Measurements from ENCODE around the gene DUSP14.
"Not testable (repeated sequence)": the region's sequence is repeated elsewhere in the genome, so short reads cannot be mapped to it uniquely, and the experiment has no call there.

DUSP14 gene

GRCh38 chr17:37489197-37490001 is at the start of gene DUSP14:
Gene DUSP14, plus strand, starts transcription at chr17:37489891. Its CDS starts 22,382 bp downstream, at chr17:37512273.
- DNase-seq: peak; percentile 57 to 77

- no peak for DNase-seq
Measured at GRCh38 chr17:37440424-37440823, 49.3 kb upstream of the DUSP14 start.

- not testable (repeated sequence) for DNase-seq
Measured at GRCh38 chr17:37441369-37442014, 48.2 kb upstream of the DUSP14 start.

- DNase-seq: peak in 1 of 2 experiments; percentile 2
Measured at GRCh38 chr17:37446027-37446426, 43.7 kb upstream of the DUSP14 start.

GRCh38 chr17:37447641-37448040 is 42.0 kb upstream of the DUSP14 start:
- DNase-seq: no peak

GRCh38 chr17:37450112-37450511 is 39.6 kb upstream of the DUSP14 start:
- DNase-seq: no peak

GRCh38 chr17:37457801-37458200 is 31.9 kb upstream of the DUSP14 start:
- DNase-seq: not testable (repeated sequence)

- no peak for DNase-seq
Measured at GRCh38 chr17:37458805-37459204, 30.9 kb upstream of the DUSP14 start.

- DNase-seq: no peak
Measured at GRCh38 chr17:37461668-37462067, 28.0 kb upstream of the DUSP14 start.

GRCh38 chr17:37462492-37462891 is 27.2 kb upstream of the DUSP14 start:
- no peak for DNase-seq

- no peak for DNase-seq
Measured at GRCh38 chr17:37463039-37463438, 26.7 kb upstream of the DUSP14 start.

GRCh38 chr17:37465069-37465616 is 24.5 kb upstream of the DUSP14 start:
- no peak for DNase-seq

- DNase-seq: no peak
Measured at GRCh38 chr17:37466471-37466870, 23.2 kb upstream of the DUSP14 start.

- DNase-seq: no peak
Measured at GRCh38 chr17:37470181-37470580, 19.5 kb upstream of the DUSP14 start.

GRCh38 chr17:37475731-37476420 is 13.8 kb upstream of the DUSP14 start:
- DNase-seq: no peak

- no peak for DNase-seq
Measured at GRCh38 chr17:37476431-37477120, 13.1 kb upstream of the DUSP14 start.

GRCh38 chr17:37478187-37478586 is 11.5 kb upstream of the DUSP14 start:
- DNase-seq: no peak

- no peak for DNase-seq
Measured at GRCh38 chr17:37479025-37479424, 10.7 kb upstream of the DUSP14 start.

GRCh38 chr17:37480427-37480826 is 9.3 kb upstream of the DUSP14 start:
- no peak for DNase-seq

- no peak for DNase-seq
Measured at GRCh38 chr17:37481001-37481665, 8.6 kb upstream of the DUSP14 start.

- peak in 1 of 2 experiments; percentile 21 for DNase-seq
Measured at GRCh38 chr17:37483311-37484039, 6.2 kb upstream of the DUSP14 start.

Data from SHP77 (cell line).